GM13977 (cell line): ENCODE measurements around the gene C2orf68.

ENCODE experiments used
- DNase-seq: peaks from one replicate; pipeline ENCODE4 v3.0.0; 2012; ENCODE audit warnings: low spot score
- CTCF ChIP-seq: IDR thresholded peaks from 2 replicates; pipeline ENCODE4 v1.5.1; 2012; ENCODE audit warnings: mild to moderate bottlenecking, control low read depth; ENCODE audit not compliant: insufficient read depth; ENCODE audit errors: extremely low read depth, missing control alignments
- in situ Hi-C: fragments of 300-500 bp; cut with MboI; formaldehyde crosslinking; loops from one replicate; pipeline ENCODE4 v1.12.0; 2022; ENCODE audit warnings: low sequenced_read_pairs, low pct_unique_long_range_greater_than_20kb, mixed read lengths, inconsistent platforms; ENCODE audit not compliant: unreplicated experiment

Gene C2orf68

GRCh38 chr2:85613717-85614515 lies 2.0 kb upstream of the C2orf68 start:
- TF ChIP-seq CTCF = no peak
- DNase-seq = no peak
- in situ Hi-C loops = no loop called here

GRCh38 chr2:85611217-85611704 lies 605 bp downstream of the C2orf68 start:
- no peak for DNase-seq
- in situ Hi-C loops = no loop called here
- TF ChIP-seq CTCF = no peak

GRCh38 chr2:85607268-85608215 lies 4.3 kb downstream of the C2orf68 start:
- in situ Hi-C loops = no loop called here
- no peak for TF ChIP-seq CTCF
- no peak for DNase-seq

- DNase-seq = no peak
Measured at GRCh38 chr2:85606116-85606455, 5.8 kb downstream of the C2orf68 start.

GRCh38 chr2:85605406-85606115 lies 6.3 kb downstream of the C2orf68 start:
- no peak for TF ChIP-seq CTCF
- in situ Hi-C loops = no loop called here
- no peak for DNase-seq

More at GRCh38 chr2:85606116-85606455, 5.8 kb downstream of the C2orf68 start:
- in situ Hi-C loops = no loop called here
- TF ChIP-seq CTCF = no peak
